Epithelial cell of esophagus (primary cell): Measurements from ENCODE around the gene APOB.

Experiments used
- DNase-seq: peaks from one replicate; pipeline ENCODE4 v3.0.0; 2010; ENCODE audit warnings: low read depth
- H3K4me3 ChIP-seq: 2 replicates; pipeline ENCODE4 v1.5.1; 2011; ENCODE audit warnings: mild to moderate bottlenecking, low read length, control low read depth
- TF ChIP-seq, protein P1 (sequence below): IDR thresholded peaks from 2 replicates; pipeline ENCODE4 v1.5.1; 2011; ENCODE audit warnings: low read depth, mild to moderate bottlenecking, low read length, control low read depth, inconsistent platforms; ENCODE audit not compliant: insufficient read depth; ENCODE audit errors: missing control alignments

Gene APOB

DNA sequence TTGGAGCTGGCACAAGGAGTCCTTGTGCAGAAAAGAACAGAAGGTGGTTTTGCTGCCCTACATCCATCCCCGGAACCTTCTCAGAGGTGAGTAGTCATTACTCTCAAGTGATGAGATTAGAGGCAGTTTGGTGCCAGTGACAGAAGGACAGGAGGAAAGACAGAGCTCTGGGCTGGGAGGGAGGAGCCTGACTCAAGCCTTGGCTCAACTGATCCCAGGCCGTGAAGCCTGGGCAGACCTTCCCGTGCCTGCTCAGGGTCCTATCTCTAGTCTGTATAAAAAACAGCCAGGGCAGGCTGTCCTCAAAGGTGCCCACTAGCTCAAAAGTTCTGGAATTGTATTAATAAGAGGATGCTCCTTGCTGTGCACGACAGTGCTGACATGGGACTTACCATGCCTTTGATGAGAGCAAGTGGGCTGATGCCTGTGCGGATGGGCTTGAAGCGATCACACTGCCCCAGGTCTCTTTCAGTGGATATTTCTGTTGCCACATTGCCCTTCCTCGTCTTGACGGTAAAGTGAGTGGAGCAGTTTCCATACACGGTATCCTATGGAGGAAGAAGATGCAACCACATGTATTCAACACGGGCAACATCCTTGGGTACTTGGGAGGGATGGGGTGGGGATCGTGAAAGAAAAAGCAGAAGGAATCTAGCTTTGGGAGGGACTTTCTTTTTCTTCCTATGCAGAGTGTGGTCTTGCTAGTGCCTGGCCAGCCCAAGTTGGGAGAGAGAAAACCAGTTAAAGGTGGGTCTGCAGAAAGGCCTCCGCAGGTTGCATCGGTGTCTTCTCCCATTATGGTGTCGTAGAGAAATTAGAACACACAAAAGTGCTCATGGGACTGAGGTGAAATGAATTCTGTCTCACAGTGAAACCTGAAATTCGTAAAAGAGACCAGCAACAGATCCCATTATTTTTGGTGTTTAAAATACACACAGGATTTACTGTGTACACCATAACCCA is 6.9 kb downstream of the APOB start:
- no peak for DNase-seq
- TF ChIP-seq, protein P1, sequence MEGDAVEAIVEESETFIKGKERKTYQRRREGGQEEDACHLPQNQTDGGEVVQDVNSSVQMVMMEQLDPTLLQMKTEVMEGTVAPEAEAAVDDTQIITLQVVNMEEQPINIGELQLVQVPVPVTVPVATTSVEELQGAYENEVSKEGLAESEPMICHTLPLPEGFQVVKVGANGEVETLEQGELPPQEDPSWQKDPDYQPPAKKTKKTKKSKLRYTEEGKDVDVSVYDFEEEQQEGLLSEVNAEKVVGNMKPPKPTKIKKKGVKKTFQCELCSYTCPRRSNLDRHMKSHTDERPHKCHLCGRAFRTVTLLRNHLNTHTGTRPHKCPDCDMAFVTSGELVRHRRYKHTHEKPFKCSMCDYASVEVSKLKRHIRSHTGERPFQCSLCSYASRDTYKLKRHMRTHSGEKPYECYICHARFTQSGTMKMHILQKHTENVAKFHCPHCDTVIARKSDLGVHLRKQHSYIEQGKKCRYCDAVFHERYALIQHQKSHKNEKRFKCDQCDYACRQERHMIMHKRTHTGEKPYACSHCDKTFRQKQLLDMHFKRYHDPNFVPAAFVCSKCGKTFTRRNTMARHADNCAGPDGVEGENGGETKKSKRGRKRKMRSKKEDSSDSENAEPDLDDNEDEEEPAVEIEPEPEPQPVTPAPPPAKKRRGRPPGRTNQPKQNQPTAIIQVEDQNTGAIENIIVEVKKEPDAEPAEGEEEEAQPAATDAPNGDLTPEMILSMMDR, result no peak
- H3K4me3 ChIP-seq, result no peak overlapping the region

DNA sequence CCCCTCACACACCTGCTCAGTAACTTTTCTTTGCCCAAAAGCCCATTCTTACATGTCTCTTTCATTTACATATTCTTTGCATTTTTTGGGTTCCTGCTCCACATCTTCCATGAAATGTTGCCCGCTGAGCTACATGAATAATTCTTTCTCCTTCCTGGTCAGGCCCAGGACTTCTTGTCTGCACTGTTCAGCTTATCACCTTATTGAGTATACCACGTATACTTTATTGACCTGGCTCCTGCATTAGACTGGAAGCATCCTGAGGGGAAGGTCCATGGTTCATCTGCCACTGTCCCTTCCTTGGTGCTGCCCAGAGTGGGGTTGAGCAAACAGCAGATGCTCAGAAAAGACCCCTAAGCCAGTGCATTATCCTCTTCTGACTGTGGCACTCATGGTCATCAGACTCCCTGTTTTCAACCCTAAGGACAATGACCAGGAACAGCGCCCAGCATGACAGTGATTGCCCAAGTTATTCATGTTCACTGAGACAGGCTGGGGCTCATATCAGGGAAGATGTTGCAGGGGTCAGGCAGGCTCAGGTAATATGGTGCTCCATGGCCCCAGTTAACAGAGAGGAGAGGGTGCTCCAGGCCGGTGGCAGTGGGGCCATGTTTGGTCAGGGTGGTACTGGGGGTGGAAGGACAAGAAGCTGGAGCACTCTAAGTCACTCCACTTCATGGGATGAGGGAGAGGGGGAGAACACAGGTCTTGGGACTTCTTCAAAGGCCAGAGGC is 7.7 kb downstream of the APOB start:
- no peak overlapping the region for H3K4me3 ChIP-seq
- TF ChIP-seq, protein P1, result no peak
- DNase-seq, result no peak

DNA sequence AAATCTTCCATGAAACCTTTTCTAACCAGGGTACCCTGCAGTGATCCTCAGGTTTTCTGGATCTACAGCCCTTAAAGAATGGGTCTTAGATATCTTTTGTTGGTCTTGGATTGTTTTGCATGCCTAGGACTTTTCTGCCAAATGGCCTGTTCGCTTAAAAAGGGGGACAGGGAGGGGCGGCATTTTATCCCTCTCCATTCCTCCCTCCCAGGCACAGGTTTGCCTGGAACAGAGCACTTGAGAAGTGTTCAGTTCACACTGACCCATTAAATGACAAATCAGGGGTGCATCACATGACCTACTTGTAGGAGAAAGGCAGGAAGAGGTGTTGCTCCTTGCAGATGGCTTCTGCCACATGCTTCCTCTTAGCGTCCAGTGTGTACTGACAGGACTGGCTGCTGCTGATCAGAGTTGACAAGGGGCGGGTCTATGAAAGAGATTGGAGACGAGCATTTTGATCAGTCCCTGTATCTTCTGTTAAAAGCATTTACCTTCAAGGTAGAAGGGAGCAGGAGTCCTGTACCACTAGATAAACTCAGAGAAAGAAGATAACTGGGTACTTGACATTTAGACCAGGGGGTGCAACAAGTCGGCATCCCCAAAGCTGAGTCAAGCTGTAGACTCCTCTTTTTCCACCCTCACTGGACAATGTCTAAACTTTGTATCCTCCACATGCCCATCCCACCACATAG is 8.4 kb downstream of the APOB start:
- no peak for DNase-seq
- H3K4me3 ChIP-seq, result no peak overlapping the region
- TF ChIP-seq, protein P1, result no peak

DNA sequence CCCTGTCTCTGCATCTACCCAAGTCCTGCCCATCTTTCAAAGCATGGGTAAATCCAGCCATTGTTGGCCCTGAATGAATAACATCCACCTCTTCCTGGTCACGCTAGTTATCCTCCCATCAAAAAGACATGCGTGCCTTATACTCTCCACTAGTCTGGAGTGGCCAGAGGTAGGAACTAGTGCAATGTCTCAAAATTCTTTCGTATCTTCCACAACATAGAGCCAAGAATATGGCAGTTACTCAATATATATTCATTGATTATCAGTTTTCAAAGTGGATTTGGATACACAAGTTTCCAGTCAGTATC is 8.9 kb downstream of the APOB start:
- TF ChIP-seq, protein P1, result no peak
- no peak for DNase-seq

DNA sequence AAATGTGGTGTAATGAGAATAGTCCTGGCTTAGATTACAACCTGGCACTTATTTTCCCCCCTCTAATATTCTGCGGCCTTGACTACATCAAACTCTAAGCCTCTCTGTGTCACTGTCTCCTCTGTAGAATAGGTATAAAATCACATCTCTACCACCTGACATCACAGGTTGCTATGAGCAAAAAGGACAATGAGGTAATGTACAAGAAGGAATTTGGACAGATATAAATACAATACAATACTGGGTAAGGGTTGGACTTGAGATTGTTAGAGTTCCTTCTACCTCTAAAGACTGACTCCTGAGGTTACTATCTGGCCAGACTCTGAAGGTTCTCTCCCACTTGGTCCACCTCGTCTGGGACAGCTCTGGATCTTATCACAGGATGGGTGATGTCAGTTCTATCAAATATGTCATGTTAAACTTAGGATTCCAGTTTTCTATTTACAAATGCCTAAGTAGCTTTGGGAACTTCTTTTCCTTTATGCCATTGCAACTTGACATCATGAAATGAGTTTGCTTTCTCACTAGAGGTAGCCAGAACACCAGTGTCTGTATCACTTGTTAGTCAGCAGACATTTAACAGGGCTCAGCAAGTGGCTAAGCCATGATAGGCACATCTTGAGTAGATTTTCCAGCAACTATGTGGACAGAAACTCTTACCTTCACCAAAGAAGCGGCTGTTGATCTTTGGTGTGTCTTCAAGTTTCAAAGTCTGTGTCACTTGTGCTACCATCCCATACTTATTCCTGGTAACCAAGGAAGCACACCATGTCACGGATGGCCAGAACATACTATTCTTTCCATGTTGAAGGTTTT is 9.5 kb downstream of the APOB start:
- TF ChIP-seq, protein P1, result no peak
- H3K4me3 ChIP-seq, result no peak overlapping the region
- no peak for DNase-seq

More for the DNA sequence above, 8.9 kb downstream of the APOB start:
- H3K4me3 ChIP-seq, result no peak overlapping the region
